WTC11 (cell line): Measurements from ENCODE around the gene EMILIN1. TPM values are rescaled to one million over a fixed set of nuclear protein-coding genes. Genes with fewer than 3 reads are reported as not detected.

ENCODE experiments used
- ATAC-seq: fragments of 200-7000 bp; cut with Tn5 transposase; 2 replicates; pipeline ENCODE4 v1.10.0; 2021; ENCODE audit warnings: mild to moderate bottlenecking, moderate library complexity
- CTCF ChIA-PET: fragments of 300-600 bp; sonication (Branson Sonifier 250); formaldehyde crosslinking; loops from one replicate; lab custom pipeline; 2021; ENCODE audit warnings: antibody characterized with exemption; lab: Charles Lee
- POLR2A ChIA-PET: fragments of 350-600 bp; sonication (Branson Sonifier 250); formaldehyde crosslinking; loops from one replicate; lab custom pipeline; 2021; ENCODE audit warnings: antibody characterized with exemption; lab: Charles Lee
- DNase-seq: peaks from one replicate; pipeline ENCODE4 v3.0.0; 2021; ENCODE audit warnings: low spot score
- H3K27ac Mint-ChIP-seq: 2 replicates; pipeline ENCODE4 v1.8.0; 2021; ENCODE audit warnings: mixed read lengths
- H3K27me3 Mint-ChIP-seq: 2 replicates; pipeline ENCODE4 v1.8.0; 2021; ENCODE audit warnings: low read depth, mild to moderate bottlenecking, moderate library complexity, mixed read lengths
- H3K36me3 Mint-ChIP-seq: 2 replicates; pipeline ENCODE4 v1.8.0; 2021; ENCODE audit warnings: mixed read lengths
- H3K4me1 Mint-ChIP-seq: 2 replicates; pipeline ENCODE4 v1.8.0; 2022; ENCODE audit warnings: mixed read lengths
- H3K4me3 Mint-ChIP-seq: 2 replicates; pipeline ENCODE4 v1.8.0; 2021; ENCODE audit warnings: mild to moderate bottlenecking, moderate library complexity, mixed read lengths
- H3K9me3 Mint-ChIP-seq: 2 replicates; pipeline ENCODE4 v1.8.0; 2021; ENCODE audit warnings: mixed read lengths
- AR ChIP-seq: fragments of 250-450 bp; sonication (Bioruptor Pico); IDR thresholded peaks from 2 replicates; pipeline ENCODE4 v1.9.0; 2021; ENCODE audit warnings: mild to moderate bottlenecking
- ATF1 ChIP-seq: sonication (generic); formaldehyde crosslinking; IDR thresholded peaks from 2 replicates; pipeline ENCODE4 v1.8.1; 2023; ENCODE audit warnings: mild to moderate bottlenecking, moderate library complexity, missing genetic modification reagents
- ESRRA ChIP-seq: sonication (generic); formaldehyde crosslinking; IDR thresholded peaks from 2 replicates; pipeline ENCODE4 v1.8.1; 2022; ENCODE audit warnings: mild to moderate bottlenecking, missing genetic modification reagents, borderline replicate concordance
- FOXK1 ChIP-seq: sonication (generic); formaldehyde crosslinking; IDR thresholded peaks from 2 replicates; pipeline ENCODE4 v1.8.0; 2022; ENCODE audit warnings: mild to moderate bottlenecking, moderate library complexity, missing genetic modification reagents
- GRHL2 ChIP-seq: fragments of 250-450 bp; sonication (Bioruptor Pico); IDR thresholded peaks from 2 replicates; pipeline ENCODE4 v1.8.0; 2022; ENCODE audit warnings: mild to moderate bottlenecking, moderate library complexity; ENCODE audit not compliant: insufficient replicate concordance, severe bottlenecking
- IRF1 ChIP-seq: sonication (generic); formaldehyde crosslinking; IDR thresholded peaks from 2 replicates; pipeline ENCODE4 v1.8.0; 2023; ENCODE audit warnings: missing genetic modification reagents
- MAX ChIP-seq: sonication (generic); formaldehyde crosslinking; IDR thresholded peaks from 2 replicates; pipeline ENCODE4 v1.8.0; 2022; ENCODE audit warnings: mild to moderate bottlenecking, missing genetic modification reagents
- NR1H2 ChIP-seq: sonication (generic); formaldehyde crosslinking; IDR thresholded peaks from 2 replicates; pipeline ENCODE4 v1.9.0; 2021; ENCODE audit warnings: mild to moderate bottlenecking, moderate library complexity, missing genetic modification reagents
- RORB ChIP-seq: fragments of 250-450 bp; sonication (Bioruptor Pico); IDR thresholded peaks from 2 replicates; pipeline ENCODE4 v1.9.0; 2021; ENCODE audit warnings: mild to moderate bottlenecking
- SMAD3 ChIP-seq: sonication (generic); formaldehyde crosslinking; IDR thresholded peaks from 2 replicates; pipeline ENCODE4 v1.8.0; 2022; ENCODE audit warnings: missing genetic modification reagents, mild to moderate bottlenecking, borderline replicate concordance
- SP1 ChIP-seq: sonication (generic); formaldehyde crosslinking; conservative IDR thresholded peaks from 2 replicates; pipeline ENCODE4 v1.8.1; 2022; ENCODE audit warnings: missing genetic modification reagents
- TP53 ChIP-seq: sonication (generic); formaldehyde crosslinking; IDR thresholded peaks from 2 replicates; pipeline ENCODE4 v1.8.1; 2023; ENCODE audit warnings: mild to moderate bottlenecking, missing genetic modification reagents
- ZBTB21 ChIP-seq: sonication (generic); formaldehyde crosslinking; IDR thresholded peaks from 2 replicates; pipeline ENCODE4 v1.8.1; 2023; ENCODE audit warnings: mild to moderate bottlenecking, missing genetic modification reagents, borderline replicate concordance
- ZNF219 ChIP-seq: sonication (generic); formaldehyde crosslinking; IDR thresholded peaks from 2 replicates; pipeline ENCODE4 v1.8.0; 2023; ENCODE audit warnings: missing genetic modification reagents, mild to moderate bottlenecking, borderline replicate concordance
- ZNF396 ChIP-seq: fragments of 250-450 bp; sonication (Bioruptor Pico); IDR thresholded peaks from 2 replicates; pipeline ENCODE4 v1.8.0; 2021; ENCODE audit warnings: mild to moderate bottlenecking, moderate library complexity, borderline replicate concordance
- ZNF512 ChIP-seq: sonication (generic); formaldehyde crosslinking; IDR thresholded peaks from 2 replicates; pipeline ENCODE4 v1.8.1; 2022; ENCODE audit warnings: missing genetic modification reagents, borderline replicate concordance
- ZNF532 ChIP-seq: fragments of 250-450 bp; sonication (Bioruptor Pico); IDR thresholded peaks from 2 replicates; pipeline ENCODE4 v1.9.0; 2021; ENCODE audit warnings: mild to moderate bottlenecking, borderline replicate concordance
- total RNA-seq: library from RNA; stranded (reverse); gene quantifications from 3 replicates; pipeline ENCODE4 v1.2.3, GENCODE V29; 2021
- TF ChIP-seq, protein P1 (sequence below): fragments of 250-450 bp; sonication (Bioruptor Pico); IDR thresholded peaks from 2 replicates; pipeline ENCODE4 v2.1.2; 2022; ENCODE audit warnings: mild to moderate bottlenecking, moderate library complexity
- TF ChIP-seq, protein P2 (sequence below): sonication (generic); formaldehyde crosslinking; conservative IDR thresholded peaks from 2 replicates; pipeline ENCODE4 v1.8.1; 2022; ENCODE audit warnings: mild to moderate bottlenecking, missing genetic modification reagents

EMILIN1 gene
- total RNA-seq, 1 experiment from 2014 or later, result 3.5 TPM

DNA sequence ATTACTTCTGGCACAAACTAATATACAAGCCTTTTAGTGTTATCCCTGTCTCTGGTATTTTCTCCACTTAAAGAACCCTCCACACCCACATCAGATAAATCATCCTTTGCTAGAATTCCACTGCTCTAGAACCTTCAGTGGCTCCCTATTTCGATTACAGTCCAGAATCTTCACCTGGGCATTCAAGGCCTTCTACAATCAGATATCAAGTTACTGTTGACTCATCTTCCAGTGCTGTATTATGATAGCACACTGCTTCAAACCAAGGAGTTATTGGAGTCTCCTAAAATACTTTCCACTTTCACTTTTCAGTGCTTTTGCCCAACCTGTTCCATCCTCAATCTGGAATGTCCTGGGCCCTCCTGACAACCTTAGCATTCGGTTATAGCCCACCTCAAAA is 37.1 kb downstream of the EMILIN1 start (continued):
- no peak for TF ChIP-seq ZNF512 (CRISPR knock-in tag)
- no peak for TF ChIP-seq TP53 (CRISPR knock-in tag)
- TF ChIP-seq RORB, result no peak

DNA sequence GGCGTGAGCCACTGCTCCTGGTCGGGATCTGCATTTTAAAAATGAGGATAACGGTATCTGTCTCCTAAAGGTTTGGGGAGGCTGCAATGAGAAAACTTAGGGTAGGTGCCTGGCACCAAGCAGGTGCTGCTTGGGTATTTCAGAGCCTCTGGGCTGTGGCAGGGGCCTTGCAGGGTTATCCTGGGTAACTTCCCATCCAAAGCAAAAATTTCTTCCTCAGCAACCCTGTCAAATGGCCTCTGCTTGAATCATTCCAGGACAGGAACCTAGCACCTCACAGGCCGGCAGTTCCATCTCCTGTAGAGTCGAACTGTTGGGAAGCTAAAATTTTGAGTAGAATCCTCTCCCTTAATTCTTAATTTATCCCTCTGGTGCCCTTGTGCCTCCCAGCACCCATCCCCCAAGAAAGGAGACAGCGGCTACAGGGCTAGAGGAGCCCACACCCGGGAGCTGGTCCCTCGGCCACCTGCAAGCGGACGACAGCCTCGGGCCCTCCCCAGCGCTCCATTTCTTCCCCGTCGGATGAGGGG is 39.6 kb downstream of the EMILIN1 start:
- Mint-ChIP-seq H3K27me3 (peaks cover 61% of the 10 kb centered on the region), H3K27ac (no peak overlapping the region), H3K4me1 (peaks cover 9% of the 10 kb centered on the region; the same call in 1 of the 2 replicates), H3K4me3 (peak overlapping the region; percentile 60), H3K9me3 (no peaks in the 10 kb centered on the region), H3K36me3 (no peaks in the 10 kb centered on the region)
- ChIA-PET CTCF (interaction anchor here (0.6 to 2.1 kb wide), 6 partner anchors 16 to 90 kb away, joined by 3 to 11 read pairs (median 5); partner anchors contain the start of genes KHK and PREB), POLR2A (interaction anchor here (1.6 kb wide), 1 partner anchor 16 kb away, joined by 5 read pairs; the partner anchor contains the start of gene PREB)
- ATAC-seq (peak; percentile 61), DNase-seq (no peak)
- TF ChIP-seq SP1, result 0 out of 2 replicates have a peak, but pooled peaks have one; percentile 13
- TF ChIP-seq IRF1 (CRISPR knock-in tag), result no peak

DNA sequence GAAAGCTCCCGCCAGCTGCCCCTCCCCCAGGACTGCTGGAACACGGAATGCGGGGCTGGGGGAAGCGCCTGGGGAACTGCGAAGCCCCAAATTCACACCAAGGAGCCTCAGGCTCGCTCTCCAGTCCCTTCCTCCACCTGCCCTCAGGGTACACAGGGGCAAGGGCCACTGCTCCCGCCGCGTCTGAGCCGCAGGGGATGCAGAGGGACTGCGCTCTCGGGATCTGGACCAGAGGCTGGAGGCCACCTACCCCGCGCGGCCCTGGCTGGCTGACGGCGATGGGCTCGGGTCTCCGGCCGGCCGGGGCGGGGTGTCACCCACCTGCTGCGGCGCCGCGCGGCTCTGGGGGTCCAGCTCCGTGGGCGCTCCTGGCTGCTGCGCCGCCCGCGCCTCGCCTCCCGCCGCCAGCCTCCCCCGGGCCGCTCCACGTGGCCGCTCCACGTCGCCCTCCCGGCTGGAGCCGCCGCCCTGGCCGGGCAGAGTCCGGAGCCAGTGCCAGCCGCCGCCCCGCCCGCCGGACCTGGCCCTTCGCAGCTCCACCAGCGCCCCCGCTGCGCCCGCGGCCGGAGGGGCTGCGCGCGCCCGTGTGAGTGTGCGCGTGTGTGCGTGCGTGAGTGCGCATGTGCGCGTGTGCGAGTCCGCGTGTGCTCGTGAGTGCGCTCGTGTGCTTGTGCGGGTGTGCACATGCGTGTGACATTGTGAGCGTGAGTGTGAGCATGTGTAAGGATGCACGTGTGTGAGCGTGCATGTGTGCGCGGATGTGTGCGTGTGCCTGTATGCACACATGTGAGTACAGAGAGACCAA is 40.3 kb downstream of the EMILIN1 start, which contains the start of gene CGREF1:
TSS of gene CGREF1 (minus strand) at position 604 of the 805 bp plus-strand sequence. CDS start 14,762 bp downstream, outside the sequence.
- no peaks in the 10 kb centered on the region for H3K36me3 Mint-ChIP-seq
- no peaks in the 10 kb centered on the region for H3K9me3 Mint-ChIP-seq
- peak; percentile 63 for ATAC-seq
- H3K4me3 Mint-ChIP-seq, result peak within 1 kb of the TSS; percentile 73
- CTCF ChIA-PET, result interaction anchor here (1.0 to 2.1 kb wide), 4 partner anchors 15 to 73 kb away, joined by 3 to 11 read pairs (median 8); partner anchors contain the start of gene PREB
- peak; percentile 55 for DNase-seq
- no peak within 1 kb of the TSS for H3K27ac Mint-ChIP-seq
- POLR2A ChIA-PET, result interaction anchor here (1.6 kb wide), 1 partner anchor 15 kb away, joined by 5 read pairs; the partner anchor contains the start of gene PREB
- H3K4me1 Mint-ChIP-seq, result peaks cover 12% of the 10 kb centered on the region; the same call in 1 of the 2 replicates
- peaks cover 66% of the 10 kb centered on the region for H3K27me3 Mint-ChIP-seq
- no peak for TF ChIP-seq AR (CRISPR knock-in tag)
- TF ChIP-seq FOXK1 (CRISPR knock-in tag), result peak; percentile 67
- no peak for TF ChIP-seq ZNF532 (CRISPR knock-in tag)
- TF ChIP-seq GRHL2 (CRISPR knock-in tag), result no peak
- TF ChIP-seq NR1H2 (CRISPR knock-in tag), result no peak
- TF ChIP-seq, protein P1, sequence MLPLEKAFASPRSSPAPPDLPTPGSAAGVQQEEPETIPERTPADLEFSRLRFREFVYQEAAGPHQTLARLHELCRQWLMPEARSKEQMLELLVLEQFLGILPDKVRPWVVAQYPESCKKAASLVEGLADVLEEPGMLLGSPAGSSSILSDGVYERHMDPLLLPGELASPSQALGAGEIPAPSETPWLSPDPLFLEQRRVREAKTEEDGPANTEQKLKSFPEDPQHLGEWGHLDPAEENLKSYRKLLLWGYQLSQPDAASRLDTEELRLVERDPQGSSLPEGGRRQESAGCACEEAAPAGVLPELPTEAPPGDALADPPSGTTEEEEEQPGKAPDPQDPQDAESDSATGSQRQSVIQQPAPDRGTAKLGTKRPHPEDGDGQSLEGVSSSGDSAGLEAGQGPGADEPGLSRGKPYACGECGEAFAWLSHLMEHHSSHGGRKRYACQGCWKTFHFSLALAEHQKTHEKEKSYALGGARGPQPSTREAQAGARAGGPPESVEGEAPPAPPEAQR (CRISPR knock-in tag), result no peak
- TF ChIP-seq, protein P2, sequence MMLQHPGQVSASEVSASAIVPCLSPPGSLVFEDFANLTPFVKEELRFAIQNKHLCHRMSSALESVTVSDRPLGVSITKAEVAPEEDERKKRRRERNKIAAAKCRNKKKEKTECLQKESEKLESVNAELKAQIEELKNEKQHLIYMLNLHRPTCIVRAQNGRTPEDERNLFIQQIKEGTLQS, result no peak
- TF ChIP-seq ZNF219 (CRISPR knock-in tag), result no peak
- no peak for TF ChIP-seq ZNF396 (CRISPR knock-in tag)
- no peak for TF ChIP-seq ATF1
- TF ChIP-seq ESRRA (CRISPR knock-in tag), result peak; percentile 71; the same call in 1 of the 2 replicates
- no peak for TF ChIP-seq SMAD3 (CRISPR knock-in tag)
- TF ChIP-seq MAX, result no peak
- TF ChIP-seq ZBTB21, result peak; percentile 89
